Measurements from ENCODE around the gene EFNA4.
A peak's percentile ranks its signal among the peaks of the same experiment; 100 is the strongest.
"Not testable (repeated sequence)": the region's sequence is repeated elsewhere in the genome, so short reads cannot be mapped to it uniquely, and the experiment has no call there.

EFNA4 gene

DNA sequence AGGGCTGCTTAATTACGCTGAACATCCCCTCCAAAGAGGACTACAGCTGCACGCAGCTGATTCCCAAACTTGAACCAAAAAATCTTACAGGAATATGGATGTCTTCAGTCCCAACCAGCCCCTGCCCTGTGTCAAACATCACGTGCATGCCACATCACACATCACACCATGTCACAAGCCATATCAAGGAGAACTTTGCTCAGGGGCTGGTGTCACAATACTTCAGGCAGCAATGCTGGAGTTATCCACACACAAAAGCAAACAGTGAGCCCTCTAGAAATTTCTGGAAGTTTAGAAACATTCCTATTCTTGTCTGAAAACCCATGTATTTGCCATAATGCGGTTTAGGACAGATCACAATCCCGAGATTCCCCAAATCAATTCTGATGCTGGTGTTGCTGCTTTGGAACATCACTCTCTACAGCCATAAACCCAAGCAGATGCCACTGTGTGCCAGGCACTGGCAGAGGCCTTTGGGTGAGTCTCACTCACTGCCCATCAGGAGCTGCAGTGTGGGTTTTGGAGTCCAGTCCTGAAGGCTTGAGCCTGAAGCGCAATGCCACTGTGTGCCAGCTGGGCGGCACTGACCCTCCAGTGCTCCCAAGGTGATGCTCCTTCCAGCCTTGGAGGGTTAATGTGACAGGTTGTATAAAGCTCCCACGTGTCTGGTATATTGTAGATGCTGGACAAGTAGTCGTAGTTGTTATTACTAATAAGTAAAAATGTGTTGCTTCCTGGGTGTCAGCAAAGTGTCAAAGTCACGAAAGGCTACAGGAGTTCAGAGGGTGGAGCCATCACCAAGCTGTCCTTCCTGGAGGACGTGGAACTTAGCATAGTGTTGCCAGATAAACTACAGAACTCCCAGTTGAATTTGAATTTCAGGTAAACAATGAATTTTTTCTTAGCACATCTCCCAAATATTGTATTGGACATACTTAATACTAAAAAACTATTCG is 44.0 kb downstream of the EFNA4 start:
- Mint-ChIP-seq H3K9me3 (no peaks in the 10 kb centered on the region), H3K36me3 (no peaks in the 10 kb centered on the region), H3K4me3 (no peak overlapping the region)

GRCh38 chr1:155108296-155108695 is 44.8 kb downstream of the EFNA4 start:
- Mint-ChIP-seq H3K27me3 (no peaks in the 10 kb centered on the region), H3K27ac (no peak overlapping the region), H3K4me3 (no peak overlapping the region), H3K9me3 (no peaks in the 10 kb centered on the region), H3K36me3 (no peaks in the 10 kb centered on the region), H3K4me1 (no peaks in the 10 kb centered on the region)

More for the DNA sequence above, 44.0 kb downstream of the EFNA4 start:
- no peaks in the 10 kb centered on the region for H3K4me1 Mint-ChIP-seq
- no peaks in the 10 kb centered on the region for H3K27me3 Mint-ChIP-seq
- H3K27ac Mint-ChIP-seq = no peak overlapping the region

GRCh38 chr1:155110381-155110780 is 46.8 kb downstream of the EFNA4 start:
- Mint-ChIP-seq H3K4me3 (no peak overlapping the region), H3K27ac (no peak overlapping the region), H3K9me3 (no peaks in the 10 kb centered on the region), H3K4me1 (no peaks in the 10 kb centered on the region), H3K36me3 (no peaks in the 10 kb centered on the region), H3K27me3 (no peaks in the 10 kb centered on the region)

- Mint-ChIP-seq H3K27ac (no peak overlapping the region), H3K27me3 (no peaks in the 10 kb centered on the region), H3K4me3 (no peak overlapping the region), H3K36me3 (no peaks in the 10 kb centered on the region), H3K9me3 (no peaks in the 10 kb centered on the region), H3K4me1 (no peaks in the 10 kb centered on the region)
These were observed 47.3 kb downstream of the EFNA4 start for GRCh38 chr1:155110826-155111225.

GRCh38 chr1:155113450-155113980 is 50.0 kb downstream of the EFNA4 start:
- Mint-ChIP-seq H3K27me3 (no peaks in the 10 kb centered on the region), H3K27ac (no peak overlapping the region)

GRCh38 chr1:155116113-155116764 is 52.7 kb downstream of the EFNA4 start:
- H3K9me3 Mint-ChIP-seq = no peaks in the 10 kb centered on the region
- no peaks in the 10 kb centered on the region for H3K36me3 Mint-ChIP-seq
- H3K27me3 Mint-ChIP-seq = no peaks in the 10 kb centered on the region
- peak overlapping the region; percentile 60 for H3K27ac Mint-ChIP-seq
- H3K4me3 Mint-ChIP-seq = no peak overlapping the region
- H3K4me1 Mint-ChIP-seq = no peaks in the 10 kb centered on the region

More at GRCh38 chr1:155113450-155113980, 50.0 kb downstream of the EFNA4 start:
- no peaks in the 10 kb centered on the region for H3K36me3 Mint-ChIP-seq
- H3K9me3 Mint-ChIP-seq = no peaks in the 10 kb centered on the region
- H3K4me3 Mint-ChIP-seq = no peak overlapping the region
- no peaks in the 10 kb centered on the region for H3K4me1 Mint-ChIP-seq

- Mint-ChIP-seq H3K4me3 (no peak overlapping the region), H3K27ac (no peak overlapping the region), H3K27me3 (no peaks in the 10 kb centered on the region), H3K36me3 (no peaks in the 10 kb centered on the region), H3K9me3 (no peaks in the 10 kb centered on the region), H3K4me1 (no peaks in the 10 kb centered on the region)
These were observed 54.1 kb downstream of the EFNA4 start for GRCh38 chr1:155117610-155118009.

GRCh38 chr1:155118090-155118489 is 54.5 kb downstream of the EFNA4 start:
- not testable (repeated sequence) for H3K36me3 Mint-ChIP-seq

More at GRCh38 chr1:155118090-155118489, 54.5 kb downstream of the EFNA4 start:
- H3K27me3 Mint-ChIP-seq, H3K9me3 Mint-ChIP-seq, H3K4me1 Mint-ChIP-seq, H3K4me3 Mint-ChIP-seq, H3K27ac Mint-ChIP-seq: not testable (repeated sequence)

Measured in activated naive CD4-positive, alpha-beta T cell treated with anti-CD3 and anti-CD28 coated beads, Interleukin-2, amount 50 U/mL, for 24 hours (primary cell).